ENCODE data around the gene FOXD1.
A peak's percentile ranks its signal among the peaks of the same experiment; 100 is the strongest.

The FOXD1 gene

DNA sequence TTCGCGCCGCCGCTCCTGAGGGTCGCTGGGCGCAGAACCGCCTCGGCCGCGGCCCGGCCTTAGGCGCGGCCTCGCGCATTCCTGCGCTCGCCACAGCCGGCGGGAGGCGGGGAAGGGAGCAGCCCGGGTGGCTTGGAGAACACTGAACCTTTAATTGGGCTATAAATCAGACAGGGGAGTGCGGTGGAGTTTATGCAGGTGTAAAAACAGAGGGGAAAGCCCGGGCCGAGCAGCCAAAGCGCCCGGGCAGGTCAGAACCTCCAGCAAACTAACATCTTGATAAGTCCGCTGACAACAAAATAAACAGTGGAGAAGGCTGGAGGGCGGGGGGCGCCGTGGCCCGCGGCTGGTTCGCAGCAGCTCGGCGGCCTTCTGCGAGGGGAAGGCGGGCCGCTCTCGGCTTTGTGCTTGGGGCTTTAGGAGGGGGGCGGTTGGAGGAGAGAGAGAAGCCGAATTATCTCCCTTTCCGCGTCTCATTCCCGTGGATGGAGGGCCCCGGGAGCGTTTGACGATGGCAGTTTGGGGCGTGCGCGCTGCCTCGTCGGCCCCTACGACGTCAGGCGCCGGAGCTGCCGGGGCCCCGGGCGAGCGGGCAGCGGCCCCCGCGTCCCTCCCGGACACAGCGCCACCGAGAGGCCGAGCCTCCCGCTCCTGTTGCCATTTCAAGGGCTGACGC lies 11.3 kb downstream of the FOXD1 start:
- peak in 1 of 2 donors; percentile 14 for DNase-seq
- Mint-ChIP-seq H3K27me3 (peaks cover 98% of the 10 kb centered on the region), H3K9me3 (no peaks in the 10 kb centered on the region), H3K27ac (peak overlapping the region in 1 of 2 donors; percentile 59), H3K4me3 (peak overlapping the region; percentile 79 to 85), H3K4me1 (peaks cover 8% of the 10 kb centered on the region)
- peak; percentile 45 for ATAC-seq

DNA sequence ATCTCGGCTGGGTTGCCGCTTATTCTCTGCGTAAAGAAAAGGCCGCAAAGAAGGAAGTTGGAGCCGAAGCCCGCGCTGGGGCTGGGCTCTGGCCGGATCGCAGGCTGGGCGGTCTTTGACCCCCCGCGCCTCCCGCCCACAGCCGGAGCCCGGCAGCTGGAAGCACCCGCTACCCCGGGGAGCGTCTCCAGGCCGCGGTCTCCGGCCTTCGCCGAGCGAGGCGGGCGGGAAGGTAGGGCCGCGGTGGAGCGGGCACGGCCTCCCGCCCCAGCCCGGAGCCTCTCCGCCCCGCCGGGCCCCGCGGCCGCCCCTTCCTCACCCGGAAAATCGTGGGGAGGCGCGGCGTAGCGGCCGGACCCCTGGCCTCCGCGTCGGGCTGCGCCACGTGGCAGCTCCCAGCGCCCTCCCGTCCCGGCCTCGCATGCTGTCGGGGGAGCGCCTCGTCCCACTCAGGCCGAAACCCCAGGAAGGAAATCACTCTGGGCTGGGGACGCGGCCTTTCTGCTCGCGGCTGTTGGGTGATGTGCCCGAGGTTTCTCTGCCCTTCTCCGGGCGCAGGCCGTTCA lies 12.0 kb downstream of the FOXD1 start:
- Mint-ChIP-seq H3K27me3 (peaks cover 96% of the 10 kb centered on the region), H3K27ac (no peak overlapping the region), H3K4me1 (peaks cover 8% of the 10 kb centered on the region), H3K4me3 (peak overlapping the region; percentile 79 to 85), H3K9me3 (no peaks in the 10 kb centered on the region)
- DNase-seq, result no peak
- peak; percentile 45 for ATAC-seq

DNA sequence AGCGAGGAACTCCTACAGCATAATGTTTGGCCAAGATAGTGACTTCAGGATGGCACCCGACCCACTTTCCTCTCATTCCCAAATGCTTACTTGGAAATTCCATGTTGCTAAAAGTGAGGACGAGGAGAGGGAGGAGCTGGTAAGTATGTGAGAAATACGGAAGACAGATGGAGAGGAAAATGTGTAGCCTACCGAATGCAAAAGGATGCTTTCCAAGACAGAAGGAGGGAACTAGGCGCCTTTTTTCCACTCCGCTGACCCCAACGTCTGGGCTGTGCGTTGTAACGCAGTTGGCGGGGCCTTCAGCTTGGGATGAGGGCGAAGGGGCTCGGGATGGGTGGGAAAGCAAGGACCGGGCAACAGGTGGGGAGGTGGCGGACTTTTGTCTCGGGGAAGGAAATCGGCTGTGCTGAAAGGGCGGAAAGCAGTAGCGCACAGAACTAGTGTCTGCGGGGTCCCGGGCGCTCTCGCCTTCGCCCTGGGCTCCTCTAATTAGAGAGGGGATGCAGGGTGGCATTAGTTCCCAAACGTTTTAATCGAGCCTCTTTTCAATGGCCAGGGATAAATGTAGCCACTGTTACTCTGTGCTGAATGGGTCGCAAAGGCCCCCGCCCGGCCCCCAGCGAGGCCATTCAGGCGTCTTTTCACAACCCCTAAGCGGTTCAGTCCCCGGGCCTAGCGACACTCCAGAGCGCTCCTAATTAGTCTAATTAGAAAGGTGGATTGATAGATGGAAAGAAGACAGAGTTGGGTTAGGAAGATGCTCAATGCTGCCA lies 12.6 kb downstream of the FOXD1 start:
- DNase-seq (no peak), ATAC-seq (no peak)
- Mint-ChIP-seq H3K27ac (no peak overlapping the region), H3K9me3 (no peaks in the 10 kb centered on the region), H3K27me3 (peaks cover 89% of the 10 kb centered on the region), H3K4me1 (peaks cover 8% of the 10 kb centered on the region), H3K4me3 (peak overlapping the region; percentile 37 to 58)

DNA sequence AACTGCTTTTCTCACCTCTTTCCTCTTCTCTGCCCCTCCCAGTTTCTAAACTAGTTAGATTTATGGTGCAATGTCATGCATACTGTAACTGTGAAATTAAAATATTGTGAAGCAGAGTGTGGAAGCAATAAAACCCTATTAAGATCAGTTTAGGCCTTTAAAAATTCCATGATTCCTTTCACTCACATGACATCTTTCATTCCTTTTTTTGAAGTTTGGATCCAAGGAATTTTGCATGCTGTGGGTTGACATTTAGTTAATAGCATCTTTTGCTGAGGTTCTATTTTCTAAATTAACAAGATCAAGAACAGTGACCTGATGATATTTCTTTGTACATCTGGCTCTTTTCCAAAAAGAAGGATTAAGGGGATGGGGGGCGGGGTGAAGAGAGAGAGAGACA lies 13.7 kb downstream of the FOXD1 start:
- Mint-ChIP-seq H3K27me3 (peaks cover 79% of the 10 kb centered on the region), H3K9me3 (no peaks in the 10 kb centered on the region), H3K27ac (no peak overlapping the region), H3K4me1 (peaks cover 8% of the 10 kb centered on the region), H3K4me3 (no peak overlapping the region)
- no peak for DNase-seq
- no peak for ATAC-seq

DNA sequence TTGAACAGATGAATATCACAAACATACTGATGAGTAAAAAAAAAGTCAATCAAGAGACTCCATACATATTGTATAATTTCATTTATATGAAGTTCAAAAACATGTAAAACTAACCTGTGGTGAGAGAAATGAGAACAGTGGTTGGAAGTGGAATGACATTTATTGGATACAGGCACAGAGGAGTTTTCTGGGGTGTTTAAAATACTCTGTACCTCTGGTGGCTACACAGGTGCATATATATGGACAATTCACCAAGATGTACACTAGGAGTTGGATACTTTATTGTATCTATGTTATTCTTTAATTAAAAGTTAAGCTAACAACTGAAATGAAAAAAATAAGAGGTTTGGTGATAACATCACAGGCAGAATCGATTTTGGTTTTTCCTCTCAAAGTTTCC lies 14.1 kb downstream of the FOXD1 start:
- H3K9me3 Mint-ChIP-seq, result no peaks in the 10 kb centered on the region
- H3K27me3 Mint-ChIP-seq, result peaks cover 75% of the 10 kb centered on the region
- H3K4me1 Mint-ChIP-seq, result peaks cover 8% of the 10 kb centered on the region
- no peak for ATAC-seq
- H3K4me3 Mint-ChIP-seq, result no peak overlapping the region
- H3K27ac Mint-ChIP-seq, result no peak overlapping the region
- DNase-seq, result no peak

DNA sequence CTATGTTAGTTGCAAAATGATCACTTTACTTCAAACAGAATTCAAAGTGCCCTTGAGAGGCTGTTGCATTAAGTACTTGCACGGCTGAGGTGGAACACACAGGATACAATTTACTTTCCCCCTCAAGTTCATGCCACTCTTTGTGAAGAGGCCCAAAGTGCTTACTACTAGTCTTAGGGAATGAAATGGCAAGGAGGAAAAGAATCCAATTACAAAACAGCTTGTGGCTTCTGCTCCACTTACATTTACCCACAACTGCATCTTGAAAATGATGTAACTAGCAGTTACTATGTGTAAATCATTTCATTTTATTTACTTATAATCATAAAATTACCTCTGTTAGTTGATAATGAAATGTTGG lies 14.6 kb downstream of the FOXD1 start:
- no peaks in the 10 kb centered on the region for H3K9me3 Mint-ChIP-seq
- H3K4me3 Mint-ChIP-seq, result no peak overlapping the region
- no peak overlapping the region for H3K27ac Mint-ChIP-seq
- peaks cover 8% of the 10 kb centered on the region for H3K4me1 Mint-ChIP-seq
- DNase-seq, result no peak
- H3K27me3 Mint-ChIP-seq, result peaks cover 75% of the 10 kb centered on the region
- no peak for ATAC-seq

DNA sequence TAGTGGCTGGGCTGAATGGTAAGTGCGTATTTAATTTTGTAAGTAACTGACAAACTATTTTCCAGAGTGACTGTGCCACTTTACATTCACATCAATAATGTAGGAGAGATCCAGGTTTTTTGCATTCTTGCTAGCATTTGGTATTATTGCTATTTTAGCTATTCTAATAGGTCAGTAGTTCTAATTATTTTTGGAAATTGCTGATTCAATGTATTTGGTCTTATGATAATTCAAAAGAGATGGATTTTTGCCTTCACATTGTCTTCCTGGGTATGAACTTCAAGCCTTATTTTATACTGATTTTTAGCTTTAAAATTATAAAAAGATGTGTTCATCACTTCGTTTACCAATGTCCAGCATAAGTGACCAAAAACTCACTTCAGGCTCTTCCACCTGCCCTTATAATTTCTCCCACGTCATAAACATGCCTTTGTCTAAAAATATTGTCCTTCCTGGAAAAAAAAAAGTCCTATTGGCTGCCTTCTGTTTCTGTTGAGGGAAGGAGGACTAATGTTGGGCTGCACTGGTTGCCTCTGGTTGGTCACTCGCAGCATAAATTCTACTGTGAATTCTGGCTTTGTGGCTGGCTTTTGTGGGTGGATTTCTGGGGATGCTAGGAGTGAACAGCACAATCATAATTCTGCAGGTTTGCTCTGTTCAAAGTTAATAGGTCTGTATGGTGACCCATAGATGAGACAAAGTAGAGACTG lies 15.2 kb downstream of the FOXD1 start:
- Mint-ChIP-seq H3K4me1 (peaks cover 8% of the 10 kb centered on the region), H3K27ac (no peak overlapping the region), H3K9me3 (no peaks in the 10 kb centered on the region), H3K4me3 (no peak overlapping the region), H3K27me3 (peaks cover 72% of the 10 kb centered on the region)
- ATAC-seq (no peak), DNase-seq (no peak)

DNA sequence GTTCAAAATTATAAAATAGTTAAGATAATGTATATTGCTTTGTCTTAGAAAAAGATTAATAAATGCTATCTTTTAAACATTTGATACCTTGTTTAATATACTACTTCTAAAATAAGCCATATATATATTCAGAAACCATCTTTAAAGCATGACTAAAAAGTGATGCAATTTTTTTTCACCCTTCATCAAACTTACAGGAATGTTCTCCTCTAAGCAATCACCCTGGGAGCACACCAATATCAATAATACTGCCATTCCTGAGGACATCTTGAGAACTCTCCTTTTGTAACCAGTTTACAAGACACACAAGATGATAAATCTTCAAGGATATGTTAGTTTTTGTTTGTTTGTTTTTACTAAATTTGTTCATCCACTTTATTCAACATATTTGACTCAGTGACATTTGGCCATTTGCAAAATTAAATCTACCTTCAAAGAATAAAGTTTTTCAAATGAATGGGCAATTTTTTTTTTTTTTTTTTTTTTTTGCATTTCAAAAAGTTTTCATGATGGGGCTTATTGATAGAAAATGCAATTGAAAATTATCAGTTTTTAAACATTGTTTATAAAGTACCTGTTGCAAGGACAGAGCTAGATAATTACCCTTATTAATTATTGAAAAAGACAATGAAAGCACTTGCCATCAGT lies 17.2 kb downstream of the FOXD1 start:
- peaks cover 53% of the 10 kb centered on the region for H3K27me3 Mint-ChIP-seq
- H3K27ac Mint-ChIP-seq, result no peak overlapping the region
- no peaks in the 10 kb centered on the region for H3K4me1 Mint-ChIP-seq
- DNase-seq (no peak), ATAC-seq (no peak)
- H3K4me3 Mint-ChIP-seq, result no peak overlapping the region
- H3K9me3 Mint-ChIP-seq, result no peaks in the 10 kb centered on the region

DNA sequence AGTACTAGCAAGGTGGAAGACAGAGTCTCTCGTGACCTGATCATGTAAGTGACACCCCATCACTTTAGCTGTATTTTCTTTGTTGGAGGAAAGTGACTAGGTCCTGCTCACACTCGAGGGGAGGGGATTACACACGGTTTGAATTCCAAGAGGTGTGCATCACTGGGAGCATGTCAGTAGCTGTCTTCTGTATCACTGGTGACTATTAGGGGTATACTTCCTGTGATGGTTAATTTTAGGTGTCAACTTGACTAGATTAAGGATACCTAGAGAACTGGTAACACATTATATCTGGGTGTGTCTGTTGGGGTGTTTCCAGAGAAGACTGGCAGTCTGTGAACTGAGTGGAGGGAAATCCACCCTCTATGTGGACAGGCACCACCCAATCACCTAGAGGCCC lies 22.5 kb downstream of the FOXD1 start:
- Mint-ChIP-seq H3K4me3 (no peak overlapping the region), H3K27ac (peak overlapping the region in 1 of 2 donors; percentile 26), H3K4me1 (peaks cover 1% of the 10 kb centered on the region), H3K27me3 (peaks cover 54% of the 10 kb centered on the region), H3K9me3 (no peaks in the 10 kb centered on the region)
- DNase-seq (no peak), ATAC-seq (no peak)

DNA sequence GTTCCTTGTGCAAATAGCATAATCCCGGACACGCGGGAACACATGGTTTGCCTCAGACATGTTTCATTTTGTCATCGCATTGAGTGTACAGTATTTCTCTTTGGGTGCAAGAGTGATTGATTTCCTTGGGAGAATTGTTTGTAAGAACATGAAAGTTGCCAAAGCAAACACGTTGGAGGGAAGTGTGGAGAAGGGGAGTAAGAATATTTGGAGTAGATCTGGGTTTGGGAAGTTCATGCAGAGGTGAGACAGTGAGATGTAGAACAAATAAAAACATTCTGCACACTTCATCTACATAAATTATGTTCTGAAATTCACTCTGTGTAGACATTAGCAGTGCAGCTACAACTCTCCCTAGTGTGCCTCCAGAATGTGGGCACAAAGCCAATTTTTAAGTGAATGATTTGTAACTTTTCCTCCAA lies 24.0 kb downstream of the FOXD1 start:
- peaks cover 0 to 4% of the 10 kb centered on the region in 2 donors for H3K9me3 Mint-ChIP-seq
- peaks cover 68% of the 10 kb centered on the region for H3K27me3 Mint-ChIP-seq
- ATAC-seq, result no peak

DNA sequence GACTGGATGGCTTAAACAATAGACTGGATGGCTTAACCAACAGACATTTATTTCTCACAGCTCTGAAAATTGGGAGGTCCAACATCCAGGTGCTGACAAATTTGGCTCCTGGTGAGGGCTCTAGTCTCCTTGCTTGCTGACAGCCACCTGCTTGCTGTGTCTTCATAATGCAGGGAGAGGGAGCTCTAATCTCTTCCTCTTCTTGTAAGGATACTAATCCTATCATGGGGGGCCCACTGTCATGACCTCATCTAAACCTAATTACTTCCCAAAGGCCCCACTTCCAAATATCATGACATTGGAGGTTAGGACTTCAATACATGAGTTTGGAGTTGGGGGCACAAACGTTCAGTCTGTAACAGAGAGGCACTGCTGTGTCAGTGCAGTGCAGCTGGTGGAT lies 26.4 kb downstream of the FOXD1 start:
- Mint-ChIP-seq H3K27me3 (peaks cover 84% of the 10 kb centered on the region), H3K27ac (no peak overlapping the region), H3K4me1 (peaks cover 21% of the 10 kb centered on the region), H3K9me3 (peaks cover 0 to 4% of the 10 kb centered on the region in 2 donors), H3K4me3 (no peak overlapping the region)
- DNase-seq, result no peak
- no peak for ATAC-seq

More for the DNA sequence above, 24.0 kb downstream of the FOXD1 start:
- no peak overlapping the region for H3K4me3 Mint-ChIP-seq
- H3K4me1 Mint-ChIP-seq, result peaks cover 13% of the 10 kb centered on the region
- no peak overlapping the region for H3K27ac Mint-ChIP-seq
- no peak for DNase-seq

DNA sequence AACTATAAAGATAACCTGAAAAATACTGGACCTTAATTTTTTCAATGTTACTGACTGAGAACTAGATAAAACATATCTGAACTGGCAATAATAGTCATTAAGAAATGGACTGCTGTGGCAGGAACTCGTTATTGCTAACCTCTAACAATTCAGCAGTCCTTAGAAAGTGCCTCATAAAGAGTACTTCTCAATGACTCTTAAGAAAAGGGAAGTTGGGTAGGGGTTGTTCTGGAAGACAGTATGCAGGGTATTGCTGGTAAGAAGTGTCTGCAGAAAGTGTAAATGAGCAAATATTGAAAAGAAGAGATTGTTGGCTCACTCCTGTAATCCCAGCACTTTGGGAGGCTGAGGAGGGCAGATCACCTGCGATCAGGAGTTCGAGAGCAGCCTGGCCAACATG lies 27.9 kb downstream of the FOXD1 start:
- Mint-ChIP-seq H3K4me1 (peaks cover 21% of the 10 kb centered on the region), H3K27me3 (peaks cover 92% of the 10 kb centered on the region), H3K27ac (no peak overlapping the region), H3K4me3 (no peak overlapping the region), H3K9me3 (peaks cover 0 to 4% of the 10 kb centered on the region in 2 donors)
- ATAC-seq (no peak), DNase-seq (no peak)

DNA sequence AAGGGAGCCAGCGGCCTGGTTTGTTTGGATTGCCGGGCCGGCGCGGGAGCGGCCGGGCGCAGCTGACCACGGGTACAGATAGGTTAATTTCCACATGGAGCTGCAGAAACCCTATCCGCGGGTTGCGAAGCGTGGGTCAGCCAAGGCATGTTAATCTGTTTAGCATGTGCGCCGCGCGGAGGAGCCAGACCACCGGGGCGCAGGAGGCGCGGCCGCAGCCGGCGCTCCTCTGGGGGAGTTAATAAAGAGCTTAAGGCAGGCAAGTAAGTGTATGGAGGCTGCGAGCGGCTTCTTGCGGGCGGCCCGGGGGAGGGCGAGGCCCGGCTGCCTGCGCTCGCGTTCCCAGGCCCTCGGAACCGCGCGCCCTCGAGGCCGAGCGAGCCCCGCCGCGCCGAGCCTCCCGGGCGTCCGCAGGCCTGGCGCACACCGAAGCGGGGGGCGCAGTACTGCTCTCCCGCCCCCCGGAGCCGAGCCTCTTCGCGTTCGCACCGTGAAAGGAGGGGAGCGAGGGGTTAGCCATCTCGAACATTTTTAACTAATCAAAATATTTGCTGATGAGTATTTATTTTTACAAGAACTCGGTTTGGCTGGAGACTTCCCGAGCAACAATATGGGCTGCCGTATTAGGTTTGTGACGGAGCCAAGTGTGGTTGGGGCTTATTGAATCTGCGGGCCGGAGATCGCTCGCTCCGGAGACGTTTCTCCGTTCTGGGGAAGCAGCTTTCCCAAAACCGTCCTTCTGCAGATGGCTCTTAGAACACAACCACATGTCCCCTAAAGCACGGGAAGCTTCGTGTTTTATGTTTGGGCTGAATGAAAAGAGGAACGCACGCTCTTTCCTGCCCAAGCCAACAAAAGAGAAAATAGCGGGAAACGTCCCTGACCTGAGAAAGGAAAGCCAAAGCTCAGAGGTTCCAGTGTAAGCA lies 28.8 kb downstream of the FOXD1 start:
- Mint-ChIP-seq H3K27me3 (peaks cover 97% of the 10 kb centered on the region), H3K4me1 (peaks cover 21% of the 10 kb centered on the region), H3K9me3 (peaks cover 0 to 4% of the 10 kb centered on the region in 2 donors), H3K4me3 (peak overlapping the region; percentile 56 to 66), H3K27ac (no peak overlapping the region)
- DNase-seq (no peak), ATAC-seq (no peak)

DNA sequence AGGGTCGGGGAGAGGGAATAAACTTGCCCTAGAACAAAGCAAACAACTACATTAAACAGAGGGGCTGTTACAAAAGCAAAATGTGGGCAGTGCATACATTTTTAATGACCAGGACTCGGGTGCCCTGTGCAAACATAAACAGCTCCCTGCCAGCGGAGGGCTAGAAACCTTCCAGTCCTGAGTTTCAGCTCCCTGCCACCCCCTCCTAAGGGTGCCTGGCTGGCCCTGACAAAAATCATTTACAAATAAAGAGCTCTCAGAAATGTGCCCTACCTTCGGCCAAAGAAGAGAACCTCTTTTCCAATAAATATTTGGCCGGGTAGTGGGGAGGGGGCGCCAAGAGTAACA lies 29.5 kb downstream of the FOXD1 start:
- DNase-seq (no peak), ATAC-seq (no peak)
- peaks cover 97% of the 10 kb centered on the region for H3K27me3 Mint-ChIP-seq
- H3K4me1 Mint-ChIP-seq, result peaks cover 21% of the 10 kb centered on the region
- H3K4me3 Mint-ChIP-seq, result peak overlapping the region; percentile 47 to 66
- no peak overlapping the region for H3K27ac Mint-ChIP-seq
- peaks cover 0 to 4% of the 10 kb centered on the region in 2 donors for H3K9me3 Mint-ChIP-seq

Measured in stimulated activated naive CD8-positive, alpha-beta T cell treated with anti-CD3 and anti-CD28 coated beads, Interleukin-15, amount 100 ng/mL, for 72 hours (primary cell).